Glomerular endothelial cell (primary cell): Measurements from ENCODE around the gene TPRN. TPM values are rescaled to one million over a fixed set of nuclear protein-coding genes. Genes with fewer than 3 reads are reported as not detected.

ENCODE experiments used
- DNase-seq: peaks from one replicate; pipeline ENCODE4 v3.0.0-alpha.2; 2011; ENCODE audit warnings: low read depth, low spot score; ENCODE audit errors: extremely low read depth
- total RNA-seq: library from RNA; depleted of rRNA; stranded (reverse); fragments of >200 nt; gene quantifications from 2 replicates; pipeline ENCODE4 v1.2.3, GENCODE V29; 2015

TPRN gene
- total RNA-seq, 1 donor from 2014 or later, result 10.0 TPM

DNA sequence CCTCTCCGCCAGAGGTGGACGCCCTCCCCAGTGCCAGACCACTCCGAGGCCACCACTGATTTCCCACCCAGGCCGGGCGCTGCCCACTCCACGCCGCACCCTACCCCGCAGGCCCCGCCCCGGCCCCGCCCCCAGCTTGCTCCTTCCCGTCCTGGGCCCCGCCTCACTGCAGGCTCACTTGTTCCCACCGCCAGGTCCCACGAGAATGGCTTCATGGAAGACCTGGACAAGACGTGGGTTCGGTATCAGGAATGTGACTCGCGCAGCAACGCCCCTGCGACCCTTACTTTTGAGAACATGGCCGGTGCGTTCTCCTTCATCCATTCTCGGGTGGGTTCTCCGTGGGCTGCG lies 37.2 kb downstream of the TPRN start:
- DNase-seq, result no peak

- no peak for DNase-seq
These were observed 37.8 kb downstream of the TPRN start for GRCh38 chr9:137162505-137163364.

- no peak for DNase-seq
These were observed 38.7 kb downstream of the TPRN start for GRCh38 chr9:137161558-137162486.

- no peak for DNase-seq
These were observed 39.6 kb downstream of the TPRN start for GRCh38 chr9:137160716-137161557.

DNA sequence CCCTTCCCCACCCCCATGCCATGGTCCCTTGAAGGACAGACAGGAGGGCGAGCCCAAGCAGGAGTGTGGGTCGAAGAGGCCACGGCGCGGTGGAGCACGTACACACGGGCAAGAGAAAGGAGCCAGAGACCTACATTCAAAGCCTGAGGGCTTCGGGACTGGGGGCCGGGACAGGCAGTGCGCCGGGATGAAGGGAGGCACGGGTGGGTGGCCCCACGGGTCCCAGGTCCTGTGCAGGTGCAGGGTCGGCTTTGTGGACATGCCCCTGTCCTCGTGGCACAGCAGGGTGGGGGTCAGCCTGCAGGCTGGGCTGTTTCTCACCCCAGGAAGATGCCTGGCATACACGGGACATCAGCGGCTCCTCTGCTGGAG lies 40.5 kb downstream of the TPRN start:
- DNase-seq, result no peak

DNA sequence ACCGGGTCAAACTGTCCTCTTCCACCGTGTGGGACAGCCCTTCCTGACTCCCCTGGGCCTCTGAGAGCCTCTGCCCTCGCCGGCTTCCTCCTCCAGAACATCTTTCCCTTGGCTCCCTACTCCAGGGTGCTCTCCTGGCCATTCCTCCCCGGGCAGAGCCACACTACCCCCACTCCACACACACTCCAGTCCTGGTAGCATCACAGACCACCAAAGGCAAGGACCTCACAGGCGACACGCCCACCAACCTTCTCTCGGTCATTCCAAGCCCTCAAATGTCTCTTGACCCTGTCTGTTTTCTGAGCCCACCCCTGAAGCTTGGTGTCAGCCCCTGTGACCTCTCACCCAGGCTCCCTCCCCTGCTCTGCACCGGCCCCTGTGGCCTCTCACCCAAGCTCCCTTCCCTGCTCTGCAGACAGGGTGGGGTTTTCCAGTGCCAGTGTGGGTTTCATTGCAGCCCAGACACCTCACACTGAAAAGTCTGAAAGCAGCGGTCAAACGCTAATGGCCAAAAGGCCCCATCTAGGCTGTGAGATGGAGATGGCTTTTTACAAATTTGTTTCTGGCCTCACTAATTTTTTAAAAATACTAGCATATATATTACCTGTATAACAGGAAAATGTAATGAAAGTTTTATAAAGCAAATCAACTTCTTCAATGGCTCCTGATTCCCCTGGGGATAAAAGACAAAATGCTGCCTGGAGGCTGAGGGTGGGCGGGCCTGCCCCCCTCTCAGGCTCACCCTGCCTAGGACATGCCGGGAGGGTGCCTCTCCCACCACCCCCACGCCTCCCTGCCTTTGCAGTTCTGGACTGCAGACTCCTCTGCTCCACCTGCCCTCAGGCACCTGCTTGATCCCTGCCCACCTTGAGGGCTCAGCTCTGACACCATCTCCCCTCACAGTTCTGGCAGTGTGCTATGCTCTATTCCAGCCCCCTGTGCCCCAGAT lies 41.2 kb downstream of the TPRN start:
- no peak for DNase-seq

- DNase-seq, result no peak
These were observed 41.9 kb downstream of the TPRN start for GRCh38 chr9:137158625-137159024.

DNA sequence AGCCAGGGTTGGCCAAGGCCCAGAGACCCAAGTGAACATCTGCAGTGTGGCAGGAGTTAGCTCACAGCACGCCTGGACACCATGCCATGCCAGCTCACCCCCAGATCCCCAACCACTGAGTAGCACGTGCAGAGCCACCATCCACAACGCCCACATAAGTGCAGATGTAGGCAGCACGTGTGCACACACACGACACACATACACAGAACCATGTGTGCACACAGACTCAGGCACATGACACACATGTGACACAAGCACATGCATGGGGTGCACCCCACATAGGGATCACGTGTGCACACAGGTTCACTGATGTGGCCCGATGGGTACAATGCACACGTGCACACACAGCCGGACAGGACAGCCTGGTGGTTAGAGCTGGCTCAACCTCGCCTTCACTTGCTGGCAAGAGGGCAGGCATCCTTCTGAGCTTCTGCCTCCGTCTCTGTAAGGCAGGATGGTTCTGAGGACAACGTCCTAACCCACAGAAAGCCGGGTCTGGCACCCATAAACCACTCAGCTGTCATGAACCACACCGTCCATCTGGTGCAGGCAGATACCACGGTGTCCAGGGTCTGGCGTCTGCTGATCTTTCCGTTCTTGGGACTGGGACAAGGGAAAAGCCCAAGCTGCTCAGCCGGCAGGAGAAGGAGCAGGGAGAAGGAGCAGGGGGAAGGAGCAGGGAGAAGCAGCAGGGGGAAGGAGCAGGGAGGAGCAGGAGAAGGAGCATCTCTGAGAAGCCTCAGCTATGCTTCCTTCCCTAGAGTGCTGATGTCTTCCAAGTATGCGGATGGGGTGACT lies 42.7 kb downstream of the TPRN start:
- DNase-seq, result no peak

GRCh38 chr9:137156567-137157375 lies 43.8 kb downstream of the TPRN start:
- DNase-seq, result no peak

GRCh38 chr9:137152844-137153405 lies 47.6 kb downstream of the TPRN start:
- DNase-seq, result no peak

GRCh38 chr9:137150617-137151457 lies 49.7 kb downstream of the TPRN start:
- no peak for DNase-seq

DNA sequence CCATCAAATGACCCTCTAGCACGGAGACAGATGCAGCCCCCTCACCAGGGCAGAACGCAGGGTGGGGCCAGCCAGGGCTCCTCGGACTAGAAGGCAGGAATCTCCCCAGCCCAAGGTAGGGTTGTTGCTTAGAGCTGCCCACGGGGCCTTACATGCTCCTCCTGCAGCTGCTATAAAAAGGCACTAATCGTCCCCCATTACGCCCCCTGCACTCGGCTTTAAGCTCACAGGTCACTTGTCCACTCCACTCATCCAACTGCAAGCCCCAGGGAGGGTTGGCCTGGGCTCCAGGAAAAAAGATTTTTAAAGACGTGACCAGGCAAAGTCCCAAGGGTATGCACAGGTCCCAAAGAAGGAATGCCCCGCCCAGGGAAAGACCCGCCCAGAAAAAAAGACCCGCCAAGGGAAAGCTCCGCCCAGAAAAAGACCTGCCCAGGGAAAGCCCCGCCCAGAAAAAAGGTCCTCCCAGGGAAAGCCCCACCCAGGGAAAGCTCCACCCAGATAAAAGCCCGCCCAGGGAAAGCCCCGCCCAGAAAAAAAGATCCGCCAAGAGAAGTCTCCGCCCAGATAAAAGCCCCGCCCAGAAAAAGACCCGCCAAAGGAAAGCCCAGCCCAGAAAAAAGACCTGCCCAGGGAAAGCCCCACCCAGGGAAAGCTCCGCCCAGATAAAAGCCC lies 50.5 kb downstream of the TPRN start:
- DNase-seq, result no peak

- no peak for DNase-seq
These were observed 51.2 kb downstream of the TPRN start for GRCh38 chr9:137149363-137149762.

DNA sequence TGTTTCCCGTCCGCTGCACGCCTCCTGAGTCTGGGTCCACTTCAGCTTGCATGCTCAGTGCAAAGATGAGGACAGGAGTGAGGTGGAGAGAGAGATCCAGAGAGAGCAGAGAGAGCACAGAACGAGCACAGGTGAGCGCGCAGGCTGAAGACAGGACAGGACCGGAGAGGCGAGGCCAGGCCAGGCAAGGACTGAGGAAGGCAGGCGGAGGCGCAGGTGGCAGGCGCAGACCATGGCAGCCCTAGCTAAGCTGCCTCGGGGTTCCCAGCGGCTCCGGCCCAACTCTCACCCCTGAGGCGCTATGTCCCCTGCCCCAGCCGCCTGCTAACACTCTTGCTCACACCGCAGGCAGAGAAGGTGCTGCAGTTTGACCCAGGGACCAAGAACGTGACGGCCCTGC lies 51.9 kb downstream of the TPRN start:
- no peak for DNase-seq

DNA sequence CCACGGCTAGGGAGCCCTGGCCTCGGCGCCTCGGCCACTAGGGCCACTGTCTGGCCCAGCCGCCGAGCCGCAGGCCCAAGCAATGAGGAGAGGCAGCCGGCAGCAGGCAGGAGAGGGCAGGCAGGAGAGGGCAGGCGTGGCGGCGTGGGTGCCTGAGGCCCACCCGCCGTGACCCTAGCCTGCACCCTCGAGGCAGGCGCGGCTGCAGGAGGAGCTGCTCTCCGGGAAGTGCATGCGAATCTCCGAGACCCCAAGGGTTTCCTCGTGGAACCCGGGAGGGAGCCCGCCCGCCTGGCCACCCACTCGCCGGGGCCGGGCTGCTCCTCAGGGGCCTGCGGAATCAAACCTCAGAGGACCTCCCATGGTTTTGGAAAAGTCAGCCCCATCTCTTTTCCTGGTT lies 52.3 kb downstream of the TPRN start:
- DNase-seq, result no peak

- DNase-seq, result no peak
These were observed 52.8 kb downstream of the TPRN start for GRCh38 chr9:137147793-137148160.
